GM21526 (cell line): Measurements from ENCODE around the gene DES.

Source experiments
- ATAC-seq: cut with Tn5 transposase; IDR thresholded peaks from one replicate; pipeline ENCODE4 v1.9.1; 2021; ENCODE audit warnings: moderate library complexity; ENCODE audit not compliant: unreplicated experiment, low FRiP score

The DES gene

DNA sequence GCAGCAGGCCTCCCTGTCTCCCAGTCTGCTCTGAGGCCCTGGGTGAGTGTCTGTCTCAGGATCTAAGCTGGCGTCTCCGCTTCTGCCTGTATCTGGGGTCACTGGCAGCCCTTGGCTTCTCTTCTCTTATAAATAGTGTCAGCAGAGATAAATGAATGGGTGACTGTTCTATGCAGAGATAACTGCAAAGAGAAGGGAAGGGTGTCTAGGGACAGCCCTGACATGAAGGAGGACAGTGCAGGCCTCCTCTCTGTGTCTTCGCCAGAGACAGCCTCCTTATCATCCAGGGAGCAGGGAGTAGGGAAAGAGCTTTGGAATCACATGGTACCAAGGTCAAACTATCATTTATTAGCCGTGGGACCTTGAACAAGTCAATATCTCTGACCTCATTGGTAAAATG lies 52.3 kb downstream of the DES start:
- ATAC-seq: no peak

GRCh38 chr2:219471476-219472371 lies 53.5 kb downstream of the DES start:
- ATAC-seq: no peak

- no peak for ATAC-seq
Measured at GRCh38 chr2:219472629-219473187, 54.5 kb downstream of the DES start.

GRCh38 chr2:219473511-219473910 lies 55.3 kb downstream of the DES start:
- no peak for ATAC-seq

- ATAC-seq: no peak
Measured at GRCh38 chr2:219474285-219475060, 56.3 kb downstream of the DES start.

DNA sequence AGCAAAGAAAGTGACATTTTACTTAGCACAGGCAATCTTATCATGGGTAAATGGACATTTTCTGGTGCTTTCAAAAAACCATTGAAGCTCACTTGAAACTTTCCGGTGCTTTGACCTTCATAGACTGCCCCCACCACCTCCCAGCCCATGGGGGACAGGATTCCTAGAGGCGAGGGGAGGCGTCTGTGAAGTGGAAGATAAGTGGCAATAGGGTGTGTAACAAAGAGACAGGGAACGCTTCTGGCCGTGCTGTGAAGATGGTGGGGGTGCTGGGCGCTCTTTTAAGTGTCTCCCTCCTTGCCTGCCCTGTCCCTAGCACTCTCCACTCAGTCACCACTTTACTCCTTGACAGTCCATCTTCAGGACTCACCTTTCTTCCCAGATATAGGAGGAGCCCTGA lies 57.1 kb downstream of the DES start:
- no peak for ATAC-seq

DNA sequence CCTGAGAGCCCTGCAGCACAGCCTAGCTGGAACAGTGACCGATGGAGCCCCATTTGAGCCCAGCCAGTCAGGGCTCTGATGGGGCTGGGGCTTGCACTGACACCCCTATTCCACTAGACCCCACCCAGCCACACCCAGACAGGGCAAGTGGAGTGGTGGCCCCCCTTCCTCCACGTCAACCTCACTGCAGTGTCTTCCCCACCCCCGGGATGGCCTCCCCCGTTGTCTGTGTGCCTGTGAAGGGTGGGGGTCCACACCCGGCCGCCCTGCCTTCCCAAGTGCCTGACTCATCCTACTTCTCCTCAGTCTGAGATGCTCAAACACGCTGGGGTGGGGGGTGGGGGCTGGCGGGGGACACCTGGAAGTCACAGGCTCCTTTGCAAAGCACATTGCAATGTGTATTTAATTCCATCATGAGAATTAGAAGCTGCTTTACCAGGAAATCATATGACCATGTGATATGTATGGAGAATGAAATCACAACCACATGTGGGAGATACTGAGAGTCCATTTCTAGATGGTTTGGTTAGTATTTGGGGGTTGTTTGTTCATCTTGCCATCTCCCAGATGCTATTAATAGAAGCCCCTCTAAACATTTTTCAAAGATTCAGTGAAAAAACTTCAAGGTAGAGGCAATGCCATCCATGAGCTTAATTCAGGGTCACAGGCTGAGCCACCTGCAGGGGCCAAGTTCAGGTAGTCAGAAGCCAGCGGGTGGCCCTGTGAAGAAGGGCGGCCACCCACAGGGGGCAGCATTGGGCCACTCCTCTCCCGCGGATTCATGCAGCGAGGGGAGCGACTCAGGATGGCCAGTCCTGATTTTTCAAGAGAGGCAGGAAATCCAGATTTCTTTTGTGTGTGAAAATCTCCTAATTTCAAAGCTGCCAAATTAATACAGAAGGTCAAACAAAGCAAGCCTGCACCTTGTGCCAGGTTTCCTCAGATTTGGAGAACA lies 57.8 kb downstream of the DES start:
- no peak for ATAC-seq
